B cell (primary cell): ENCODE measurements around the gene CFAP20DC. TPM values are rescaled to one million over a fixed set of nuclear protein-coding genes. Genes with fewer than 3 reads are reported as not detected.

Experiments used
- ATAC-seq: fragments of 200-7000 bp; cut with Tn5 transposase; one replicate; pipeline ENCODE4 v1.10.0; 2021; ENCODE audit warnings: low read depth, mild to moderate bottlenecking, moderate number of reproducible peaks, moderate library complexity
- CTCF ChIA-PET: fragments of 350-600 bp; sonication (Branson Sonifier 250); formaldehyde crosslinking; loops from one replicate; lab custom pipeline; 2021; ENCODE audit warnings: antibody characterized with exemption, inconsistent platforms; lab: Charles Lee
- POLR2A ChIA-PET: fragments of 350-600 bp; sonication (Branson Sonifier 250); formaldehyde crosslinking; loops from one replicate; lab custom pipeline; 2021; ENCODE audit warnings: antibody characterized with exemption; lab: Charles Lee
- DNase-seq: peaks from one replicate; pipeline ENCODE4 v3.0.0; 2013
- H2AFZ ChIP-seq: 2 replicates; pipeline ENCODE4 v1.6.1; 2012; ENCODE audit warnings: mild to moderate bottlenecking, low read depth, low read length; ENCODE audit not compliant: insufficient read depth, poor library complexity, severe bottlenecking
- H3K27ac ChIP-seq, 2 donors: 1 replicate in 1 of 2; 2 replicates in 1 of 2; pipeline ENCODE4 v1.5.1; 2012 to 2013; ENCODE audit warnings: low read length in 2 of 2, mild to moderate bottlenecking in 2 of 2, moderate library complexity in 1 of 2
- H3K27me3 ChIP-seq, 4 experiments: fragments of 200-600 bp in 1 of 4; sonication (generic) in 1 of 4; replicated peaks in 1 of 4; 1 replicate in 2 of 4; 2 replicates in 2 of 4; pipeline versions ENCODE4 v1.6.1 to v1.7.0; 2013 to 2016; ENCODE audit warnings: low read length in 3 of 4, mild to moderate bottlenecking in 2 of 4, mixed read lengths in 1 of 4, moderate library complexity in 1 of 4; ENCODE audit not compliant: insufficient read depth in 4 of 4, control insufficient read depth in 3 of 4; ENCODE audit errors: control extremely low read depth in 1 of 4
- H3K36me3 ChIP-seq, 2 experiments: replicated peaks in 1 of 2; 1 replicate in 1 of 2; 2 replicates in 1 of 2; pipeline versions ENCODE4 v1.6.1 to v1.7.1; 2013; ENCODE audit warnings: low read length in 1 of 2; ENCODE audit not compliant: insufficient read depth in 2 of 2, control insufficient read depth in 1 of 2; ENCODE audit errors: control extremely low read depth in 1 of 2, extremely low read depth in 1 of 2
- H3K4me1 ChIP-seq, 2 donors: fragments of 200-600 bp in 1 of 2; sonication (generic) in 1 of 2; 1 replicate in 1 of 2; 2 replicates in 1 of 2; pipeline versions ENCODE4 v1.5.1 to v1.6.1; 2013 to 2017; ENCODE audit warnings: low read length in 2 of 2; ENCODE audit not compliant: control insufficient read depth in 2 of 2, insufficient read depth in 2 of 2
- H3K4me2 ChIP-seq: replicated peaks from 2 replicates; pipeline ENCODE3; 2012; ENCODE audit warnings: mild to moderate bottlenecking, low read depth, low read length; ENCODE audit not compliant: poor library complexity, severe bottlenecking
- H3K4me3 ChIP-seq, 5 experiments: fragments of 200-600 bp in 1 of 5; sonication (generic) in 1 of 5; 1 replicate in 3 of 5; 2 replicates in 2 of 5; pipeline versions ENCODE4 v1.5.1 to v1.7.0; 2011 to 2016; ENCODE audit warnings: low read length in 4 of 5, mild to moderate bottlenecking in 4 of 5, low read depth in 2 of 5, control low read depth in 1 of 5, moderate library complexity in 1 of 5; ENCODE audit not compliant: insufficient read depth in 1 of 5; ENCODE audit errors: control extremely low read depth in 1 of 5, extremely low read depth in 1 of 5
- H3K79me2 ChIP-seq: fragments of 200-600 bp; sonication (generic); one replicate; pipeline ENCODE4 v1.6.0; 2016; ENCODE audit warnings: low read length; ENCODE audit not compliant: control insufficient read depth, insufficient read depth
- H3K9ac ChIP-seq: fragments of 200-600 bp; sonication (generic); 2 replicates; pipeline ENCODE4 v1.6.1; 2017; ENCODE audit warnings: mild to moderate bottlenecking, low read length, moderate library complexity
- H3K9me3 ChIP-seq, 3 donors: one replicate each; pipeline versions ENCODE4 v1.6.1 to v1.7.1; 2013; ENCODE audit warnings: low read length in 2 of 3; ENCODE audit not compliant: control insufficient read depth in 2 of 3, insufficient read depth in 1 of 3; ENCODE audit errors: control extremely low read depth in 1 of 3
- H4K20me1 ChIP-seq: 2 replicates; pipeline ENCODE4 v1.6.0; 2012; ENCODE audit warnings: mild to moderate bottlenecking, low read length; ENCODE audit not compliant: insufficient read depth, control insufficient read depth, poor library complexity, severe bottlenecking
- H3K27ac Mint-ChIP-seq: one replicate; pipeline ENCODE4 v1.8.0; 2021; ENCODE audit warnings: mixed read lengths
- H3K27me3 Mint-ChIP-seq: one replicate; pipeline ENCODE4 v1.8.0; 2021; ENCODE audit warnings: mixed read lengths
- H3K4me1 Mint-ChIP-seq: one replicate; pipeline ENCODE4 v1.8.0; 2021; ENCODE audit warnings: mixed read lengths
- H3K4me3 Mint-ChIP-seq: one replicate; pipeline ENCODE4 v1.8.0; 2021; ENCODE audit warnings: mixed read lengths
- H3K9me3 Mint-ChIP-seq: one replicate; pipeline ENCODE4 v1.8.0; 2022; ENCODE audit warnings: mixed read lengths; ENCODE audit not compliant: insufficient read depth
- EZH2 ChIP-seq: IDR thresholded peaks from 2 replicates; pipeline ENCODE4 v1.6.1; 2012; ENCODE audit warnings: borderline replicate concordance, low read depth, mild to moderate bottlenecking, moderate library complexity, low read length; ENCODE audit not compliant: insufficient read depth, poor library complexity, severe bottlenecking
- WGBS: methylation state at CpG from one replicate; pipeline ENCODE4 v1.1.5; 2013; ENCODE audit warnings: missing lambda C conversion rate; ENCODE audit not compliant: insufficient coverage; 5-methylcytosine and 5-hydroxymethylcytosine counted together
- intact Hi-C: fragments of 100-400 bp; cut with micrococcal nuclease; formaldehyde crosslinking; loops from one replicate; pipeline ENCODE4 v1.10.0; 2022
- polyA plus RNA-seq: library from polyadenylated mRNA; depleted of rRNA; stranded (reverse); fragments of >200 nt; gene quantifications from 2 replicates; pipeline ENCODE4 v1.2.3, GENCODE V29; 2012
- total RNA-seq, 2 donors: library from RNA; stranded (reverse); fragments of 120-200 nt in 1 of 2; gene quantifications; 1 replicate in 1 of 2; 2 replicates in 1 of 2; pipeline versions ENCODE4 v1.2.3 to v1.2.4, GENCODE V29; 2013 to 2022
- TF ChIP-seq, protein P1 (sequence below): fragments of 200-600 bp; IDR thresholded peaks from one replicate; pipeline ENCODE4 v1.8.0; 2022; ENCODE audit warnings: antibody characterized with exemption, mild to moderate bottlenecking

The CFAP20DC gene
- total and polyA plus RNA-seq, 2 donors (not counting 1 experiment from before 2014, with no cell fraction given), result 0.27 to 1.2 TPM

- Histone ChIP-seq H3K4me1 (no peaks in the 10 kb centered on the region), H3K4me3 (no peak overlapping the region), H3K9me3 (no peaks in the 10 kb centered on the region), H2AFZ (no peak overlapping the region), H3K79me2 (no peaks in the 10 kb centered on the region), H4K20me1 (no peaks in the 10 kb centered on the region), H3K9ac (no peak overlapping the region), H3K4me2 (no peak overlapping the region), H3K27me3 (peaks cover 0 to 6% (median 0%) of the 10 kb centered on the region in 4 experiments), H3K36me3 (no peaks in the 10 kb centered on the region), H3K27ac (no peak overlapping the region)
- DNase-seq, result no peak
- ChIA-PET POLR2A (no interaction called here), CTCF (no interaction called here)
- H3K27ac Mint-ChIP-seq, result no peak overlapping the region
- intact Hi-C loops, result no loop called here
- no peaks in the 10 kb centered on the region for H3K27me3 Mint-ChIP-seq
- H3K4me1 Mint-ChIP-seq, result no peaks in the 10 kb centered on the region
- no peak for ATAC-seq
- no peaks in the 10 kb centered on the region for H3K9me3 Mint-ChIP-seq
- TF ChIP-seq, protein P1, sequence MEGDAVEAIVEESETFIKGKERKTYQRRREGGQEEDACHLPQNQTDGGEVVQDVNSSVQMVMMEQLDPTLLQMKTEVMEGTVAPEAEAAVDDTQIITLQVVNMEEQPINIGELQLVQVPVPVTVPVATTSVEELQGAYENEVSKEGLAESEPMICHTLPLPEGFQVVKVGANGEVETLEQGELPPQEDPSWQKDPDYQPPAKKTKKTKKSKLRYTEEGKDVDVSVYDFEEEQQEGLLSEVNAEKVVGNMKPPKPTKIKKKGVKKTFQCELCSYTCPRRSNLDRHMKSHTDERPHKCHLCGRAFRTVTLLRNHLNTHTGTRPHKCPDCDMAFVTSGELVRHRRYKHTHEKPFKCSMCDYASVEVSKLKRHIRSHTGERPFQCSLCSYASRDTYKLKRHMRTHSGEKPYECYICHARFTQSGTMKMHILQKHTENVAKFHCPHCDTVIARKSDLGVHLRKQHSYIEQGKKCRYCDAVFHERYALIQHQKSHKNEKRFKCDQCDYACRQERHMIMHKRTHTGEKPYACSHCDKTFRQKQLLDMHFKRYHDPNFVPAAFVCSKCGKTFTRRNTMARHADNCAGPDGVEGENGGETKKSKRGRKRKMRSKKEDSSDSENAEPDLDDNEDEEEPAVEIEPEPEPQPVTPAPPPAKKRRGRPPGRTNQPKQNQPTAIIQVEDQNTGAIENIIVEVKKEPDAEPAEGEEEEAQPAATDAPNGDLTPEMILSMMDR, result no peak
- WGBS, result no CpG with 5 or more reads among the region's 3 CpGs
- H3K4me3 Mint-ChIP-seq, result no peak overlapping the region
These were observed 326.7 kb downstream of the CFAP20DC start for GRCh38 chr3:58723173-58723572.

GRCh38 chr3:58722561-58722960, 327.3 kb downstream of the CFAP20DC start:
- H3K27ac Mint-ChIP-seq, result no peak overlapping the region
- H3K79me2 ChIP-seq, result no peaks in the 10 kb centered on the region
- no peak overlapping the region for H3K4me3 Mint-ChIP-seq
- POLR2A ChIA-PET, result no interaction called here
- no peaks in the 10 kb centered on the region for H3K36me3 ChIP-seq
- no peak overlapping the region for H2AFZ ChIP-seq
- TF ChIP-seq EZH2, result no peak
- TF ChIP-seq, protein P1, result no peak
- no peak overlapping the region for H3K27ac ChIP-seq
- H3K9ac ChIP-seq, result no peak overlapping the region
- WGBS, result 100% methylated on average over 4 of the region's 4 CpGs
- no peaks in the 10 kb centered on the region for H3K9me3 Mint-ChIP-seq
- no peaks in the 10 kb centered on the region for H3K9me3 ChIP-seq
- intact Hi-C loops, result no loop called here
- no peak overlapping the region for H3K4me2 ChIP-seq
- no peak overlapping the region for H3K4me3 ChIP-seq
- H3K27me3 ChIP-seq, result peaks cover 0 to 6% (median 0%) of the 10 kb centered on the region in 4 experiments
- H3K4me1 ChIP-seq, result no peaks in the 10 kb centered on the region
- DNase-seq (no peak), ATAC-seq (no peak)
- no peaks in the 10 kb centered on the region for H3K27me3 Mint-ChIP-seq
- no peaks in the 10 kb centered on the region for H3K4me1 Mint-ChIP-seq
- no peaks in the 10 kb centered on the region for H4K20me1 ChIP-seq
- CTCF ChIA-PET, result no interaction called here
